Measurements from ENCODE around the gene SAMD4B.
"Not testable (repeated sequence)": the region's sequence is repeated elsewhere in the genome, so short reads cannot be mapped to it uniquely, and the experiment has no call there.

Gene SAMD4B

GRCh38 chr19:39307822-39308530 lies 34.2 kb upstream of the SAMD4B start:
- no peak overlapping the region for H3K4me3 ChIP-seq (ENCODE audit: low read depth, low read length)
- TF ChIP-seq POLR2A (IDR thresholded peaks at IDR 0.05; ENCODE audit: extremely low read depth, insufficient read length) (no peak), MYC (IDR thresholded peaks at IDR 0.05; ENCODE audit: low read depth, low read length) (no peak), CTCF (IDR thresholded peaks at IDR 0.05; ENCODE audit: low read depth, low read length) (no peak), MAX (IDR thresholded peaks at IDR 0.05; ENCODE audit: low read depth, low read length) (no peak)
- DNase-seq (ENCODE audit: low read depth), result no peak

GRCh38 chr19:39308531-39309304 lies 33.5 kb upstream of the SAMD4B start:
- no peak for TF ChIP-seq CTCF (IDR thresholded peaks at IDR 0.05; ENCODE audit: low read depth, low read length)
- TF ChIP-seq POLR2A (IDR thresholded peaks at IDR 0.05; ENCODE audit: extremely low read depth, insufficient read length), result no peak
- TF ChIP-seq MAX (IDR thresholded peaks at IDR 0.05; ENCODE audit: low read depth, low read length), result no peak
- no peak for TF ChIP-seq MYC (IDR thresholded peaks at IDR 0.05; ENCODE audit: low read depth, low read length)
- H3K4me3 ChIP-seq (ENCODE audit: low read depth, low read length), result no peak overlapping the region
- DNase-seq (ENCODE audit: low read depth), result no peak

GRCh38 chr19:39309305-39309670 lies 32.9 kb upstream of the SAMD4B start:
- not testable (repeated sequence) for H3K4me3 ChIP-seq (ENCODE audit: low read depth, low read length); DNase-seq (ENCODE audit: low read depth)

GRCh38 chr19:39310558-39311311 lies 31.5 kb upstream of the SAMD4B start:
- DNase-seq (ENCODE audit: low read depth), result peak; percentile 23
- TF ChIP-seq MAX (IDR thresholded peaks at IDR 0.05; ENCODE audit: low read depth, low read length), result no peak
- TF ChIP-seq MYC (IDR thresholded peaks at IDR 0.05; ENCODE audit: low read depth, low read length), result no peak
- TF ChIP-seq CTCF (IDR thresholded peaks at IDR 0.05; ENCODE audit: low read depth, low read length), result no peak
- no peak for TF ChIP-seq POLR2A (IDR thresholded peaks at IDR 0.05; ENCODE audit: extremely low read depth, insufficient read length)

GRCh38 chr19:39314016-39314728 lies 28.0 kb upstream of the SAMD4B start:
- no peak overlapping the region for H3K4me3 ChIP-seq (ENCODE audit: low read depth, low read length)
- no peak for TF ChIP-seq POLR2A (IDR thresholded peaks at IDR 0.05; ENCODE audit: extremely low read depth, insufficient read length)
- no peak for TF ChIP-seq MAX (IDR thresholded peaks at IDR 0.05; ENCODE audit: low read depth, low read length)
- no peak for TF ChIP-seq MYC (IDR thresholded peaks at IDR 0.05; ENCODE audit: low read depth, low read length)
- no peak for TF ChIP-seq CTCF (IDR thresholded peaks at IDR 0.05; ENCODE audit: low read depth, low read length)
- DNase-seq (ENCODE audit: low read depth), result no peak

More at GRCh38 chr19:39310558-39311311, 31.5 kb upstream of the SAMD4B start:
- H3K4me3 ChIP-seq (ENCODE audit: low read depth, low read length), result no peak overlapping the region

Measured in NB4 (cell line).